Adrenal gland (tissue), 12 donors: ENCODE data around the gene GPC6. TPM values are rescaled to one million over a fixed set of nuclear protein-coding genes. Genes with fewer than 3 reads are reported as not detected.

Source experiments
- DNase-seq, 7 donors: peaks; one replicate each; pipeline ENCODE4 v3.0.0-alpha.2; 2019 to 2020
- H3K27ac ChIP-seq, 5 donors: fragments of 200-600 bp; sonication (generic) in 4 of 5; 1 replicate in 3 of 5; 2 replicates in 2 of 5; pipeline versions ENCODE4 v1.5.1 to v1.8.0; 2016 to 2020; ENCODE audit warnings: mild to moderate bottlenecking in 1 of 5
- H3K27me3 ChIP-seq: fragments of 200-600 bp; 2 replicates; pipeline ENCODE4 v1.8.0; 2021
- H3K36me3 ChIP-seq, 2 donors: fragments of 200-600 bp; replicated peaks in 1 of 2; 1 replicate in 1 of 2; 2 replicates in 1 of 2; pipeline versions ENCODE4 v1.5.1 to v1.8.0; 2018 to 2022
- H3K4me1 ChIP-seq, 2 donors: fragments of 200-600 bp; replicated peaks in 1 of 2; 1 replicate in 1 of 2; 2 replicates in 1 of 2; pipeline versions ENCODE4 v1.5.1 to v1.8.0; 2018 to 2021
- H3K4me3 ChIP-seq, 4 donors: fragments of 200-600 bp; sonication (generic) in 3 of 4; one replicate each; pipeline ENCODE4 v1.5.1; 2016 to 2018
- H3K9me3 ChIP-seq, 3 donors: fragments of 200-600 bp; sonication (generic) in 1 of 3; replicated peaks in 1 of 3; 1 replicate in 2 of 3; 2 replicates in 1 of 3; pipeline versions ENCODE4 v1.5.1 to v1.8.0; 2016 to 2021
- CTCF ChIP-seq, 6 experiments: fragments of 450-650 bp in 4 of 6; fragments of 200-600 bp in 2 of 6; sonication (generic) in 1 of 6; IDR thresholded peaks; 1 replicate in 5 of 6; 2 replicates in 1 of 6; pipeline versions ENCODE4 v1.5.1 to v1.8.0; 2016 to 2021; ENCODE audit warnings: antibody characterized with exemption in 6 of 6, mild to moderate bottlenecking in 2 of 6, moderate library complexity in 1 of 6
- POLR2A ChIP-seq, 2 donors: fragments of 450-650 bp; IDR thresholded peaks; one replicate each; pipeline ENCODE4 v1.6.1; 2017; ENCODE audit warnings: antibody characterized with exemption in 2 of 2, mild to moderate bottlenecking in 2 of 2, moderate library complexity in 1 of 2
- WGBS, 4 donors: extraction: QIAGEN DNeasy Blood & Tissue Kit in 2 of 4; methylation state at CpG; one replicate each; pipeline versions ENCODE4 v1.1.5 to v1.1.7; 2013 to 2017; 5-methylcytosine and 5-hydroxymethylcytosine counted together
- intact Hi-C, 2 donors: fragments of 100-400 bp; cut with DNase I; formaldehyde crosslinking; loops; one replicate each; pipeline versions ENCODE4 v1.14.1 to v1.15.0; 2022 to 2023
- polyA plus RNA-seq, 3 donors: library from polyadenylated mRNA; stranded (reverse); fragments of 200-250 nt in 2 of 3; fragments of 350-450 nt in 1 of 3; fragmentation: Illumina TruSeq in 1 of 3; extraction: RNeasy Lipid Tissue Mini Kit (QIAGEN cat#74804) in 1 of 3; gene quantifications; one replicate each; pipeline ENCODE4 v1.2.3, GENCODE V29; 2013 to 2014
- total RNA-seq, 9 donors: library from RNA; depleted of rRNA in 4 of 9; stranded (reverse); fragments of >200 nt in 4 of 9; fragments of 120-200 nt in 1 of 9; fragmentation: NEBNext Ultra II Directional in 1 of 9; extraction: Animal tissue kit (Norgen Biotek cat#: 25700) in 1 of 9; gene quantifications; one replicate each; pipeline versions ENCODE4 v1.1.0 to v1.2.4, GENCODE V29; 2013 to 2023
- donor health status: healthy with polysubstance abuse.
- donor health status: Bipolar disorder and iron deficiency.
- donor health status: DM: yes; HTN: yes; CAD: no.
- donor health status: DM: no; HTN: no; CAD: no.
- donor health status: DM: no; HTN: no; CAD: no.
- donor health status: DM: yes; HTN: yes; CAD: no.

The GPC6 gene
- total and polyA plus RNA-seq, 12 donors: 0.37 to 62.3 (median 2.5) TPM

GRCh38 chr13:93788456-93788855, 561.8 kb downstream of the GPC6 start:
- no peak overlapping the region for H3K4me3 ChIP-seq
- H3K9me3 ChIP-seq: no peaks in the 10 kb centered on the region
- H3K27ac ChIP-seq: no peak overlapping the region
- no peaks in the 10 kb centered on the region for H3K4me1 ChIP-seq
- WGBS, 4 donors: 77 to 87% (median 82%) methylated on average over 2 of the region's 2 CpGs
- DNase-seq: no peak
- intact Hi-C loops: no loop called here
- H3K27me3 ChIP-seq: no peaks in the 10 kb centered on the region
- H3K36me3 ChIP-seq: no peaks in the 10 kb centered on the region
- no peak for TF ChIP-seq POLR2A (IDR thresholded peaks at IDR 0.05)
- no peak for TF ChIP-seq CTCF (IDR thresholded peaks at IDR 0.05)

- no peak for TF ChIP-seq POLR2A (IDR thresholded peaks at IDR 0.05)
- TF ChIP-seq CTCF (IDR thresholded peaks at IDR 0.05): no peak
- no peak overlapping the region for H3K4me3 ChIP-seq
- H3K9me3 ChIP-seq: no peaks in the 10 kb centered on the region
- H3K27ac ChIP-seq: no peak overlapping the region
- no peaks in the 10 kb centered on the region for H3K27me3 ChIP-seq
- DNase-seq: no peak
- no peaks in the 10 kb centered on the region for H3K36me3 ChIP-seq
- no peaks in the 10 kb centered on the region for H3K4me1 ChIP-seq
- intact Hi-C loops: no loop called here
- WGBS, 4 donors: 65 to 81% (median 71%) methylated on average over 2 of the region's 2 CpGs
Measured at GRCh38 chr13:93789058-93789457, 562.5 kb downstream of the GPC6 start.

GRCh38 chr13:93794197-93794885, 567.7 kb downstream of the GPC6 start:
- no peak for TF ChIP-seq CTCF (IDR thresholded peaks at IDR 0.05)
- no peak for TF ChIP-seq POLR2A (IDR thresholded peaks at IDR 0.05)
- Histone ChIP-seq H3K27ac (no peak overlapping the region), H3K36me3 (no peaks in the 10 kb centered on the region), H3K27me3 (no peaks in the 10 kb centered on the region), H3K4me1 (no peaks in the 10 kb centered on the region), H3K9me3 (no peaks in the 10 kb centered on the region), H3K4me3 (no peak overlapping the region)
- 53 to 92% (median 66%) methylated on average over 3 of the region's 3 CpGs for WGBS, 4 donors
- intact Hi-C loops: no loop called here
- no peak for DNase-seq

- no peaks in the 10 kb centered on the region for H3K36me3 ChIP-seq
- H3K4me1 ChIP-seq: no peaks in the 10 kb centered on the region
- no peaks in the 10 kb centered on the region for H3K27me3 ChIP-seq
- H3K4me3 ChIP-seq: no peak overlapping the region
- intact Hi-C loops: no loop called here
- no peak for TF ChIP-seq CTCF (IDR thresholded peaks at IDR 0.05)
- TF ChIP-seq POLR2A (IDR thresholded peaks at IDR 0.05): no peak
- H3K9me3 ChIP-seq: no peaks in the 10 kb centered on the region
- 58 to 73% (median 69%) methylated on average over 2 of the region's 2 CpGs for WGBS, 4 donors
- H3K27ac ChIP-seq: no peak overlapping the region
- no peak for DNase-seq
Measured at GRCh38 chr13:93797463-93797862, 570.9 kb downstream of the GPC6 start.
